Liver (tissue), 9 donors: ENCODE data around the gene PAN3. TPM values are rescaled to one million over a fixed set of nuclear protein-coding genes. Genes with fewer than 3 reads are reported as not detected.

Experiments
- DNase-seq: peaks from one replicate; pipeline ENCODE4 v3.0.0-alpha.2; 2017; ENCODE audit warnings: low spot score
- H3K27ac ChIP-seq, 2 donors: one replicate each; pipeline ENCODE4 v1.7.0; 2013; ENCODE audit warnings: inconsistent platforms in 2 of 2, low read length in 2 of 2, control low read depth in 1 of 2, low read depth in 1 of 2, mild to moderate bottlenecking in 1 of 2
- H3K27me3 ChIP-seq, 4 donors: one replicate each; pipeline versions ENCODE4 v1.6.1 to v1.7.0; 2013; ENCODE audit warnings: low read length in 3 of 4, inconsistent platforms in 1 of 4, mild to moderate bottlenecking in 1 of 4, moderate library complexity in 1 of 4; ENCODE audit not compliant: control insufficient read depth in 4 of 4, insufficient read depth in 4 of 4
- H3K36me3 ChIP-seq, 4 donors: one replicate each; pipeline versions ENCODE4 v1.6.1 to v1.7.0; 2013; ENCODE audit warnings: low read length in 3 of 4, mild to moderate bottlenecking in 3 of 4, low read depth in 1 of 4, moderate library complexity in 1 of 4; ENCODE audit not compliant: control insufficient read depth in 4 of 4, insufficient read depth in 3 of 4
- H3K4me1 ChIP-seq, 4 donors: one replicate each; pipeline versions ENCODE4 v1.6.1 to v1.7.0; 2013; ENCODE audit warnings: low read length in 3 of 4, mild to moderate bottlenecking in 3 of 4, moderate library complexity in 1 of 4; ENCODE audit not compliant: control insufficient read depth in 4 of 4, insufficient read depth in 4 of 4
- H3K4me3 ChIP-seq, 3 donors: one replicate each; pipeline versions ENCODE4 v1.6.1 to v1.7.0; 2013; ENCODE audit warnings: low read length in 3 of 3, control low read depth in 1 of 3, low read depth in 1 of 3, mild to moderate bottlenecking in 1 of 3
- H3K9ac ChIP-seq, 2 donors: one replicate each; pipeline ENCODE4 v1.7.0; 2013; ENCODE audit warnings: low read length in 2 of 2, mild to moderate bottlenecking in 2 of 2, moderate library complexity in 2 of 2, control low read depth in 1 of 2, low read depth in 1 of 2
- H3K9me3 ChIP-seq, 4 donors: one replicate each; pipeline versions ENCODE4 v1.6.1 to v1.7.0; 2013; ENCODE audit warnings: low read length in 3 of 4; ENCODE audit not compliant: control insufficient read depth in 4 of 4
- FOXA1 ChIP-seq: IDR thresholded peaks from 2 replicates; pipeline ENCODE4 v1.6.1; 2016; ENCODE audit warnings: antibody characterized with exemption
- FOXA2 ChIP-seq: IDR thresholded peaks from 2 replicates; pipeline ENCODE4 v1.6.1; 2016; ENCODE audit warnings: antibody characterized with exemption
- HNF4G ChIP-seq: IDR thresholded peaks from 2 replicates; pipeline ENCODE4 v1.6.1; 2016; ENCODE audit warnings: antibody characterized with exemption
- JUND ChIP-seq, 2 donors: IDR thresholded peaks; 2 replicates each; pipeline ENCODE4 v1.6.1; 2016; ENCODE audit warnings: antibody characterized with exemption in 2 of 2
- NR2F2 ChIP-seq: IDR thresholded peaks from 2 replicates; pipeline ENCODE4 v1.6.1; 2016; ENCODE audit warnings: antibody characterized with exemption
- RAD21 ChIP-seq, 2 donors: IDR thresholded peaks; 2 replicates each; pipeline ENCODE4 v1.6.1; 2016; ENCODE audit warnings: antibody characterized with exemption in 2 of 2, mild to moderate bottlenecking in 2 of 2
- REST ChIP-seq: IDR thresholded peaks from 2 replicates; pipeline ENCODE4 v1.6.1; 2016; ENCODE audit warnings: antibody characterized with exemption, mild to moderate bottlenecking
- RXRA ChIP-seq, 2 donors: IDR thresholded peaks; 2 replicates each; pipeline ENCODE4 v1.6.1; 2017 to 2018; ENCODE audit warnings: antibody characterized with exemption in 2 of 2, mild to moderate bottlenecking in 1 of 2
- SP1 ChIP-seq: IDR thresholded peaks from 2 replicates; pipeline ENCODE4 v1.6.1; 2018; ENCODE audit warnings: antibody characterized with exemption, mild to moderate bottlenecking
- TAF1 ChIP-seq: conservative IDR thresholded peaks from 2 replicates; pipeline ENCODE4 v1.6.1; 2016; ENCODE audit warnings: antibody characterized with exemption, mild to moderate bottlenecking
- YY1 ChIP-seq: IDR thresholded peaks from 2 replicates; pipeline ENCODE4 v1.6.1; 2016; ENCODE audit warnings: antibody characterized with exemption, mild to moderate bottlenecking
- WGBS: extraction: QIAGEN DNeasy Blood & Tissue Kit; methylation state at CpG from one replicate; pipeline ENCODE4 v1.1.7; 2013; 5-methylcytosine and 5-hydroxymethylcytosine counted together
- polyA plus RNA-seq, 2 donors: library from polyadenylated mRNA; stranded (reverse) in 1 of 2; unstranded in 1 of 2; fragments of 200-250 nt in 1 of 2; fragments of >200 nt in 1 of 2; fragmentation: Nextera tagmentation in 1 of 2; extraction: Ambion mirVana in 1 of 2; gene quantifications; one replicate each; pipeline versions ENCODE4 v1.2.1 to v1.2.3, GENCODE V29; 2013 to 2015
- total RNA-seq, 2 donors: library from RNA; depleted of rRNA; stranded (reverse); fragments of >200 nt; gene quantifications; one replicate each; pipeline ENCODE4 v1.2.3, GENCODE V29; 2014
- TF ChIP-seq, protein P1 (sequence below): IDR thresholded peaks from 2 replicates; pipeline ENCODE4 v1.6.1; 2016; ENCODE audit warnings: antibody characterized with exemption
- TF ChIP-seq, protein P2 (sequence below): IDR thresholded peaks from 2 replicates; pipeline ENCODE4 v1.6.1; 2016; ENCODE audit warnings: antibody characterized with exemption
- TF ChIP-seq, protein P3 (sequence below): fragments of 150-350 bp; IDR thresholded peaks from 2 replicates; pipeline ENCODE4 v1.5.1; 2017; ENCODE audit warnings: improper control_type of control experiment, low read depth, low read length; ENCODE audit not compliant: missing input control
- TF ChIP-seq, protein P4 (sequence below): IDR thresholded peaks from 2 replicates; pipeline ENCODE4 v1.6.1; 2016; ENCODE audit warnings: antibody characterized with exemption
- donor health status: healthy.
- donor health status: healthy.
- donor health status: healthy.
- donor health status: healthy.
- donor health status: healthy.

Gene PAN3
- total and polyA plus RNA-seq, 4 donors = 2.9 to 22.8 (median 11.6) TPM

DNA sequence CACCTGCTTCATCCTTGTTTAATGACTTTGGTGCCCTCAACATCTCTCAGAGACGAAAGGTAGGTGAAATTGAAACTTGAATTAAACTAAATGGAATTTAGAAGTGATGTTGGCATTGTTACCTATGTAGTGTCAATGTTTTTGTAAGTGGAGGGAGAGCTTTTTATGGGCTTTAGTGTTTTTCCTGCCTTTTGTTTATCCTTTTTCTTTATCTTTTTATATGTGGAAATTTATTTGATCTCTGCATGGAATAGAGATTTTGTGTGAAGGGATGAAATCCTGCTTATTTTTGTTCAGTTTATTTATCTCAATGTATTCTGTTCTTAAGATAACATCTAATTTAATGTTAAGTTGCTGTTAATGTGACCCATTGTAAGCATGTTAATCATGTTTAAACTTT, 39.5 kb downstream of the PAN3 start:
- Histone ChIP-seq H3K4me3 (no peak overlapping the region), H3K9ac (no peak overlapping the region), H3K27me3 (no peaks in the 10 kb centered on the region), H3K9me3 (no peaks in the 10 kb centered on the region), H3K36me3 (peaks cover 0 to 7% (median 3%) of the 10 kb centered on the region in 4 donors), H3K4me1 (no peaks in the 10 kb centered on the region), H3K27ac (no peak overlapping the region)
- TF ChIP-seq, protein P1, sequence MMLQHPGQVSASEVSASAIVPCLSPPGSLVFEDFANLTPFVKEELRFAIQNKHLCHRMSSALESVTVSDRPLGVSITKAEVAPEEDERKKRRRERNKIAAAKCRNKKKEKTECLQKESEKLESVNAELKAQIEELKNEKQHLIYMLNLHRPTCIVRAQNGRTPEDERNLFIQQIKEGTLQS = no peak
- no peak for TF ChIP-seq SP1
- TF ChIP-seq JUND (IDR thresholded peaks at IDR 0.05) = no peak
- TF ChIP-seq TAF1 = no peak
- TF ChIP-seq FOXA2 = no peak
- TF ChIP-seq, protein P2, sequence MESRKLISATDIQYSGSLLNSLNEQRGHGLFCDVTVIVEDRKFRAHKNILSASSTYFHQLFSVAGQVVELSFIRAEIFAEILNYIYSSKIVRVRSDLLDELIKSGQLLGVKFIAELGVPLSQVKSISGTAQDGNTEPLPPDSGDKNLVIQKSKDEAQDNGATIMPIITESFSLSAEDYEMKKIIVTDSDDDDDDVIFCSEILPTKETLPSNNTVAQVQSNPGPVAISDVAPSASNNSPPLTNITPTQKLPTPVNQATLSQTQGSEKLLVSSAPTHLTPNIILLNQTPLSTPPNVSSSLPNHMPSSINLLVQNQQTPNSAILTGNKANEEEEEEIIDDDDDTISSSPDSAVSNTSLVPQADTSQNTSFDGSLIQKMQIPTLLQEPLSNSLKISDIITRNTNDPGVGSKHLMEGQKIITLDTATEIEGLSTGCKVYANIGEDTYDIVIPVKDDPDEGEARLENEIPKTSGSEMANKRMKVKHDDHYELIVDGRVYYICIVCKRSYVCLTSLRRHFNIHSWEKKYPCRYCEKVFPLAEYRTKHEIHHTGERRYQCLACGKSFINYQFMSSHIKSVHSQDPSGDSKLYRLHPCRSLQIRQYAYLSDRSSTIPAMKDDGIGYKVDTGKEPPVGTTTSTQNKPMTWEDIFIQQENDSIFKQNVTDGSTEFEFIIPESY = no peak
- TF ChIP-seq, protein P3, sequence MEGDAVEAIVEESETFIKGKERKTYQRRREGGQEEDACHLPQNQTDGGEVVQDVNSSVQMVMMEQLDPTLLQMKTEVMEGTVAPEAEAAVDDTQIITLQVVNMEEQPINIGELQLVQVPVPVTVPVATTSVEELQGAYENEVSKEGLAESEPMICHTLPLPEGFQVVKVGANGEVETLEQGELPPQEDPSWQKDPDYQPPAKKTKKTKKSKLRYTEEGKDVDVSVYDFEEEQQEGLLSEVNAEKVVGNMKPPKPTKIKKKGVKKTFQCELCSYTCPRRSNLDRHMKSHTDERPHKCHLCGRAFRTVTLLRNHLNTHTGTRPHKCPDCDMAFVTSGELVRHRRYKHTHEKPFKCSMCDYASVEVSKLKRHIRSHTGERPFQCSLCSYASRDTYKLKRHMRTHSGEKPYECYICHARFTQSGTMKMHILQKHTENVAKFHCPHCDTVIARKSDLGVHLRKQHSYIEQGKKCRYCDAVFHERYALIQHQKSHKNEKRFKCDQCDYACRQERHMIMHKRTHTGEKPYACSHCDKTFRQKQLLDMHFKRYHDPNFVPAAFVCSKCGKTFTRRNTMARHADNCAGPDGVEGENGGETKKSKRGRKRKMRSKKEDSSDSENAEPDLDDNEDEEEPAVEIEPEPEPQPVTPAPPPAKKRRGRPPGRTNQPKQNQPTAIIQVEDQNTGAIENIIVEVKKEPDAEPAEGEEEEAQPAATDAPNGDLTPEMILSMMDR = no peak
- no peak for TF ChIP-seq YY1
- no peak for TF ChIP-seq RAD21 (IDR thresholded peaks at IDR 0.05)
- TF ChIP-seq, protein P4, sequence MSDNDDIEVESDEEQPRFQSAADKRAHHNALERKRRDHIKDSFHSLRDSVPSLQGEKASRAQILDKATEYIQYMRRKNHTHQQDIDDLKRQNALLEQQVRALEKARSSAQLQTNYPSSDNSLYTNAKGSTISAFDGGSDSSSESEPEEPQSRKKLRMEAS = no peak
- DNase-seq = no peak
- WGBS = 88% methylated on average over 1 of the region's 1 CpG

GRCh38 chr13:28179974-28180373, 41.6 kb downstream of the PAN3 start:
- no peak for DNase-seq

More at GRCh38 chr13:28179974-28180373, 41.6 kb downstream of the PAN3 start:
- H3K4me3 ChIP-seq = no peak overlapping the region
- H3K27me3 ChIP-seq = no peaks in the 10 kb centered on the region
- no peaks in the 10 kb centered on the region for H3K9me3 ChIP-seq
- H3K27ac ChIP-seq = no peak overlapping the region
- H3K36me3 ChIP-seq = peaks cover 0 to 7% (median 2%) of the 10 kb centered on the region in 4 donors
- no peak overlapping the region for H3K9ac ChIP-seq
- TF ChIP-seq REST (no peak), TAF1 (no peak), SP1 (no peak), FOXA1 (no peak), YY1 (no peak), NR2F2 (no peak), HNF4G (no peak), FOXA2 (no peak), JUND (IDR thresholded peaks at IDR 0.05) (no peak), RXRA (IDR thresholded peaks at IDR 0.05) (no peak)
- TF ChIP-seq, protein P3 = no peak
- TF ChIP-seq, protein P4 = no peak
- TF ChIP-seq, protein P1 = no peak
- TF ChIP-seq, protein P2 = no peak
- H3K4me1 ChIP-seq = no peaks in the 10 kb centered on the region
